Panc1 (cell line): ENCODE data around the gene GPRC5D.

Source experiments
- POLR2AphosphoS5 ChIP-seq: IDR thresholded peaks from 2 replicates; pipeline ENCODE4 v1.6.1; 2012; ENCODE audit warnings: mild to moderate bottlenecking, low read depth, low read length, moderate library complexity
- TCF7L2 ChIP-seq: IDR thresholded peaks from 2 replicates; pipeline ENCODE4 v1.6.1; 2011; ENCODE audit warnings: mild to moderate bottlenecking, low read depth, low read length, inconsistent platforms
- TF ChIP-seq, protein P1 (sequence below): fragments of 450-650 bp; IDR thresholded peaks from 2 replicates; pipeline ENCODE4 v1.5.1; 2017; ENCODE audit warnings: mild to moderate bottlenecking
- TF ChIP-seq, protein P2 (sequence below), 2 experiments: IDR thresholded peaks; 2 replicates each; pipeline ENCODE4 v1.6.1; 2011 to 2012; ENCODE audit warnings: low read depth in 2 of 2, control low read depth in 1 of 2, low read length in 1 of 2, mild to moderate bottlenecking in 1 of 2, moderate library complexity in 1 of 2; ENCODE audit not compliant: insufficient read depth in 1 of 2

DNA sequence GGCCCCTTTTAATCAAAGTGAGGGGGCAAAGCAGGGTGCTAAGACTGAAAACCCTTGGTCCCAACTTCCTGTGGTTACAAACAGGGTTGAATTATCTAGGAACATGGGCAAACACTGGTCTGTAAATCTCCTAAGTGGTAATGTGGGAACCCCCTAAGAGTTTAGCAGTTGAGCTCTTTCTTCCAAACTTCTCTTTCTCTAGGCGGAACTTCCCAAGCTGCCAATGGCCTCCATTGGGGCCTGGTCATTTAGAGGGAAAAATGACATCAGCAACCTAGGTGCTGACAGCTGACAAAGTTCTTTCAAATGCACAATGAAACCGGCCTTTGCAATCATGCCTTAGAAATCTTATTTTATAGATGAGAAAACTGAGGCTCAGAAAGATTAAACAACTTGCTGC lies 30.4 kb upstream of the GPRC5D start:
- TF ChIP-seq, protein P1, sequence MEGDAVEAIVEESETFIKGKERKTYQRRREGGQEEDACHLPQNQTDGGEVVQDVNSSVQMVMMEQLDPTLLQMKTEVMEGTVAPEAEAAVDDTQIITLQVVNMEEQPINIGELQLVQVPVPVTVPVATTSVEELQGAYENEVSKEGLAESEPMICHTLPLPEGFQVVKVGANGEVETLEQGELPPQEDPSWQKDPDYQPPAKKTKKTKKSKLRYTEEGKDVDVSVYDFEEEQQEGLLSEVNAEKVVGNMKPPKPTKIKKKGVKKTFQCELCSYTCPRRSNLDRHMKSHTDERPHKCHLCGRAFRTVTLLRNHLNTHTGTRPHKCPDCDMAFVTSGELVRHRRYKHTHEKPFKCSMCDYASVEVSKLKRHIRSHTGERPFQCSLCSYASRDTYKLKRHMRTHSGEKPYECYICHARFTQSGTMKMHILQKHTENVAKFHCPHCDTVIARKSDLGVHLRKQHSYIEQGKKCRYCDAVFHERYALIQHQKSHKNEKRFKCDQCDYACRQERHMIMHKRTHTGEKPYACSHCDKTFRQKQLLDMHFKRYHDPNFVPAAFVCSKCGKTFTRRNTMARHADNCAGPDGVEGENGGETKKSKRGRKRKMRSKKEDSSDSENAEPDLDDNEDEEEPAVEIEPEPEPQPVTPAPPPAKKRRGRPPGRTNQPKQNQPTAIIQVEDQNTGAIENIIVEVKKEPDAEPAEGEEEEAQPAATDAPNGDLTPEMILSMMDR, result no peak
- TF ChIP-seq, protein P2, sequence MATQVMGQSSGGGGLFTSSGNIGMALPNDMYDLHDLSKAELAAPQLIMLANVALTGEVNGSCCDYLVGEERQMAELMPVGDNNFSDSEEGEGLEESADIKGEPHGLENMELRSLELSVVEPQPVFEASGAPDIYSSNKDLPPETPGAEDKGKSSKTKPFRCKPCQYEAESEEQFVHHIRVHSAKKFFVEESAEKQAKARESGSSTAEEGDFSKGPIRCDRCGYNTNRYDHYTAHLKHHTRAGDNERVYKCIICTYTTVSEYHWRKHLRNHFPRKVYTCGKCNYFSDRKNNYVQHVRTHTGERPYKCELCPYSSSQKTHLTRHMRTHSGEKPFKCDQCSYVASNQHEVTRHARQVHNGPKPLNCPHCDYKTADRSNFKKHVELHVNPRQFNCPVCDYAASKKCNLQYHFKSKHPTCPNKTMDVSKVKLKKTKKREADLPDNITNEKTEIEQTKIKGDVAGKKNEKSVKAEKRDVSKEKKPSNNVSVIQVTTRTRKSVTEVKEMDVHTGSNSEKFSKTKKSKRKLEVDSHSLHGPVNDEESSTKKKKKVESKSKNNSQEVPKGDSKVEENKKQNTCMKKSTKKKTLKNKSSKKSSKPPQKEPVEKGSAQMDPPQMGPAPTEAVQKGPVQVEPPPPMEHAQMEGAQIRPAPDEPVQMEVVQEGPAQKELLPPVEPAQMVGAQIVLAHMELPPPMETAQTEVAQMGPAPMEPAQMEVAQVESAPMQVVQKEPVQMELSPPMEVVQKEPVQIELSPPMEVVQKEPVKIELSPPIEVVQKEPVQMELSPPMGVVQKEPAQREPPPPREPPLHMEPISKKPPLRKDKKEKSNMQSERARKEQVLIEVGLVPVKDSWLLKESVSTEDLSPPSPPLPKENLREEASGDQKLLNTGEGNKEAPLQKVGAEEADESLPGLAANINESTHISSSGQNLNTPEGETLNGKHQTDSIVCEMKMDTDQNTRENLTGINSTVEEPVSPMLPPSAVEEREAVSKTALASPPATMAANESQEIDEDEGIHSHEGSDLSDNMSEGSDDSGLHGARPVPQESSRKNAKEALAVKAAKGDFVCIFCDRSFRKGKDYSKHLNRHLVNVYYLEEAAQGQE (IDR thresholded peaks at IDR 0.05; ENCODE audit: insufficient read depth in 1 of 2, low read depth in 2 of 2, low read length in 1 of 2), result no peak
- TF ChIP-seq TCF7L2 (no peak), POLR2AphosphoS5 (no peak)
